GM18526 (cell line): ENCODE data around the gene GP9.

Experiments used
- POLR2A ChIP-seq: IDR thresholded peaks from 3 replicates; pipeline ENCODE4 v1.6.1; 2011; ENCODE audit not compliant: insufficient read length; ENCODE audit errors: extremely low read depth

Gene GP9

DNA sequence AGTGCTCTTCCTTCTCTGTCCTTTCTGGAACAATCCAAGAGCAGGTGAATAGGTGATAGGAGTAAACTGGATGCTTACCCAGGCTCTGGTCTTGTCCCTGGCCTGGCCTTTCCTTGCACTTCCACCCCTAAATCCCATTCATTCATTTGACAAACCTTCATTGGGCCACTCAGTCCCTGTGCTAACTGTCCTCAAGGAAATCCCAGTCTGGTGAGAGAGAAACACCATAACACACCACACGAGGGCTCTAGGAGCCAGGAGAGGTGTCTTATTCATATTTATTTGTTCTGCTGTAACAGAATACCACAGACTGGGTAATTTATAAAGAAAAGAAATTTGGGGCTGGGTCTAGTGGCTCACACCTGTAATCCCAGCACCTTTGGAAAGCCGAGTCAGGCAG, 36.7 kb upstream of the GP9 start:
- no peak for TF ChIP-seq POLR2A

DNA sequence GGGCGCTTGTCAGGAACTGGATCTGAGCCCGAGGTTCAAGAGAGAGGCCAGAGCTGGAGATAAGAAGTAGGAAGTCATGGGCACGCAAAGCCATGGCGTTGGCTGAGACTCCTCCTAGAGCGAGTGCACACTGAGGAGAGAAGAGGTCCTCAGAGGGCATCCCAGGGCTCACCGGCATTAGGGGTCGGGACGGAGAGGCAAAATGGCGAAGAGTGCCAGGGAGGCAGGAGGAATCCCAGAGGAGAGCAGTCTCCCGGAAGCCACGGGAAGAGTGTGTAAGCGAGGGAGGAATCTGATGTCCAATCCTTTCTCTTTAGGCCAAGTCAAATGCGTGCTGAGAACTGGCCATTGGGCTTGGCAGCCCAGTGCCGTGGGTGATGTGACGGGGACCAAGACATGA, 35.5 kb upstream of the GP9 start:
- no peak for TF ChIP-seq POLR2A

DNA sequence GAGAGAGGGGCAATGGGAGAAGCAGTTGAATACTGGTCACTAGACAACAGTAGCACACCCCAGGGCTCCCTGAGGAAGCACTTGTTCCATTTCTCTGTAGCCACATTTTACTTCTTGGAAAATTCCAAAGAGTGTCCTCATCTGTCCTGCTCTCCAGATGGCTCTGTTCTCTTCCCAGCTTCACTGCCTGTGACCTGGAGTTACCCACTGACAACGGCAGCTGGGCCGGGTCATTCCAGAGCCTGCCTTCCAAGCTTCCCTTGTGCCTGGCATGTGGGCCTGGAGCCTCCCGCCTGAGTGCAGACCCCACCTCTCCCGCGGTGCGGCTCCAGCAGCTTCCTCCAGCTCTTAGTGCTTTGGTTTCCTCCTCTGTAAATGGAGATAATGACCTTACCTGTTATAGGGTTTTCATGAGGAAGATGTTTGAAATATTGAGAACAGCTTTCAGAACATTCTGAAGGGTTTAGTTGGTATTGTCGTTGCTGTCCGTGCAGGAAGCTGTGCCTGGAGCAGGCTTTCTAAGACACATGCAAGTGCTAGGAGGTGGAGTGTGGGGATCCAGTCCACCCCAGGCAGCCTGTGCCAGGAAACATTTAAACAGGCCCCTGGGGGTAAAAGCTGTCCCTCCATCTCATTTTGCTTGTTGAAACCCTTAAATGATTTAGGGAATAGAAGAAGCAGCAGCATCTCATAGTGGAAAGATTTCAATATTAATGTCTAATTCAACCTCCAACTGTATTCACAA, 34.7 kb upstream of the GP9 start:
- TF ChIP-seq POLR2A, result no peak

DNA sequence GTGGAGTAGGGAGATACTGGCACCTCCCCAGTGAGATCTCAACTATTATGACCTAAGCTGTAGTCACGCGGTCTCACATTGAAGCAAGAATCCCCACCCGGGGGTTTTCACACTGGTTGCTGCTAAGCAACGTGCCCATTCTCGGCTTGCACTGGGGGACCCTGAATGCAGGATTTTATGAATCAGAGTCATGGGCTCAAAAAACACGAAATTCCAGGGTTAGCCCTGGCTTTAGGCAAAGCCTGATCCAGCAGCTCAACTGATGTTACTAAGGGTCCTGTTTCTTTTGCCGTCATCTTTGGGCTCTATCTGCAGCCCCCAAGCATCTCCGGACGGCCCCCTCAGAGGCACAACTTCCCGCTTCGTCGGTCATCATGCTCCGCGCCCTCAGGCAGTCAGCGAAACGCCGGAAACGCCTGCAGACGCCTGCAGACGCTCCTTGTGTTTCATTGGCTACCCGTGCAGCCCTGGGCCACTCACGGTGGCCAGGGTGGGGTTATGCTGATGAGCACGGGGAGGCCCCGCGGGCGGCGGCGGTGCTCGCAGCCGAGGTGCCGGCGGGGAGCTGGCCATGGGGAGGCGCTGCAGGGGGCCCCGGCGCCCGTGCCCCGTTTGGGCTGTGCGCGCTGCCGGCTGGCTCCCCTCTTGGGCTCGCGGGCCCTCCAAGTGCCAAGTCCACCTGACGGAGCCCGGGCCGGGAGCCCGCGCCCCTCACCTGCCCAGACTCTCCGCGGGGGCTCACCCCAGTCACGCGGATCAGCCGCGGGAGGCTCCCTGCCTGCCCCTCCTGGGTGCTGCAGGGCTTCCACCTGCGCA, 33.6 kb upstream of the GP9 start:
- TF ChIP-seq POLR2A, result peak; percentile 64

DNA sequence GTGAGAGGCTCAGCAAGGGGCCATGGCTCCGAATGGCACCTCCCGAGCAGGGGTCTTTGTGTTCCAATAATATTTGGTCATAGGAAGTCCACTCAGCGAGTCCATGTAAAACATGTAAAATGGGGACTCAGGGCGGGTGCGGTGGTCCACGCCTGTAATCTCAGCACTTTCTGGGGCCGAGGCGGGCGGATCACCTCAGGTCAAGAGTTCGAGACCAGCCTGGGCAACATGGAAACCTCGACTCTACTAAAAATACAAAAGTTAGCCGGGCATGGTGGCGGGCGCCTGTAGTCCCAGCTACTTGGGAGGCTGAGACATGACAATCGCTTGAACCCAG, 33.1 kb upstream of the GP9 start:
- TF ChIP-seq POLR2A, result no peak

DNA sequence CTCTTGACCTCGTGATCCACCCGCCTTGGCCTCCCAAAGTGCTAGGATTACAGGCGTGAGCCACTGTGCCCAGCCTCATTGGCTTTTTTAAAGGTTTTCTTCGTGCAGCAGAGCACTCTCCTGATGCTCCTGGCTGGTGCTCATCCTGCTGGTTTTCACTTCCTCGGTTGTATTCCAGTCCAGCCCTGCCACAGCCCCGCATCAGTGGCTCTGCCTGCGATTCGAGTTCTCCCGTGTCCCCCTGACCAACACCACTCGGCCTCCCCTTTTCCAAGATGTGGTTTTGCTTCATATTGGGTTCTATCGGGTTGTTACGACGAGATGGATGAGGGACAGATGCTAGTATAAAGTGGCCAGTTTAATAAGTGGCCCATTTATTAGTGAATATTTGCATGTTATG, 31.7 kb upstream of the GP9 start:
- TF ChIP-seq POLR2A, result no peak

DNA sequence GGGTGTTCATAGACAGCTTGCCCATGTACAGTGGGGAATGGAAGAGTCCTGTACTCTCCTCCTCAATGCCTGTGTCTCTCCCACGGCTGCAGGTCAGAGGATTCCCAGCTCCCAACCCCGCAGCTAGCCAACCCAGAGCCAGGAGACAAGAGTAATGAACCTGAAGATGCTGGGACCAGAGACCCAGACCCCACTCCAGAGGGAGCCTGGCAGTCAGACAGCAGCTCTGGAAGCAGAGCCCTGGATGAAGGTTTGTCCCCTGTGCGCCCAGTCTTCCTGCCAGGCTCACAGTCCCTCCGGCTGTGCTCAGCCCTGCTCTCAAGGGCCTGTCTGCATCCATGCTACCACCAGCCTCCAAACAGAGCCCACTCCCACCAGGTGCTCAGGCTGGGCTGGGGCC, 30.0 kb upstream of the GP9 start:
- TF ChIP-seq POLR2A, result no peak

DNA sequence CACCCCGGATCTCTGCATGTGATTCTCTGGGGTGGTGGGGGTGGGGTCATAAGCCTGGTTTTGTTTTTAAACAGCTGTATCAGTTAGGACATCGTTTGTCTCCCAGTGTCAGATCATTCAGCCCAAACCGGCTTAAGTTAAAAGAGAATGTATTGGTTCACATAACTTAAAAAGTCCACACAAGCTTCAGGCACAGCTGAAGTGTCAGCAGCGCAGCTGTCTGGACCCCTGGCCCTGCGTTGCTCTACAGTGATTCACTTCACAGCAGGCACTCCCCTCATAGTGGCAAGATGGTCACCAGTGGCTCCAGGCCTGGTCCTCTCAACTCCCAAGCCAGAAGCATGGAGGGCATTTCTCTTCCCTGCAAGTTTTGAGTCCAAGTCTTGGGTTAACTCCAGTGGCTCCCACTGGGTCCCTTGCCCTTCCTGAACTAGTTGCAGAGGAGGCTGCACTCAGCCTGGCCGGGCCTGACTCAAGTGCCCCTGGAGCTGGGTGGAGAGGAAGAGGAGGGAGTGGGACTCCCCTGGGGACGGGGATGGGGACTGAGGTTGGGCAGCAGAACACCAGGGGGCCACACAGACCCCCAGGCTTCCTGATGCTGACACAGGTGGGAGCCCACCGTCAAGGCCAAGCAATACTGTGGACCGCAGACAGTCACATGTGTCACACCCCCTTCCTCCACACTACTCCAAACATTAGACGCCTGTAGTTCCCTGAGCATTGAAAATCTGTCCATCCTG, 28.9 kb upstream of the GP9 start:
- no peak for TF ChIP-seq POLR2A

DNA sequence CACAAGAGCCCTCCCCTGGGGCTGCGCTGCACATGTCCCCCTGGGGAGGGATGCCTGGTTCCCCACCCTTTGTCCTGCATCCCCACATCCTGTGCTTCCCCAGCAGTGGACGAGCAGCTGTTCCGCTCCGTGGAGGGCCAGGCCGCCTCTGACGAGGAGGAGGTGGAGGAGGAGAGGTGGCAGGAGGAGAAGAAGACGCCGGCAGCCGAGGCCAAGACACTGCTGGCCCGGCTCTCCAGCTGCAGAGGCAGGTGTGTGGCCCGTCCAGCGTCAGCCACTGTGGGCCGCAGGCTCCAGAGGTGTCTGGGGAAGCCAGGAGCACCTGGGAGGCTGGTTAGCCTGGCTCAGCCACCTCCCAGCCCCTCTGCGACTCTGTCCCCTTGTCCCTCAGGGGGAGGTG, 27.9 kb upstream of the GP9 start:
- TF ChIP-seq POLR2A, result no peak

DNA sequence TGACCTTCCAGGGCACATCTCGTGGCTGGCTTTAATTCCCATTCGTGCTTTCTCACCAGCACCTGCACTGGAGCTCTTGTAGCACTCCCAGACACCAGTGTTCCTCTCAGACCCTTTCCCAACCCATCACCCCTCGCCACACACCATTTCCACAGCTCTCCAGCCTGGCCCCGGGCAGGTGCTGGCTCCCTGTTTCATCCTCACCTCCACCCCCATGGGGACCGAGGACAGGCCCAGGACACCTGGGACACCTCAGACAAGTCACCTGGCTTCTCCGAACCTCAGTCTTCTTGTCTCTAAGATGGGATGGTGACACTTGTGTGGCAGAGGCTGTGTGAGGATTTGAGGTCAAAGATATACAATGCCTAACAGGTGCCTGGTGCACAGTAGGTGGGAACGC, 27.4 kb upstream of the GP9 start:
- no peak for TF ChIP-seq POLR2A

DNA sequence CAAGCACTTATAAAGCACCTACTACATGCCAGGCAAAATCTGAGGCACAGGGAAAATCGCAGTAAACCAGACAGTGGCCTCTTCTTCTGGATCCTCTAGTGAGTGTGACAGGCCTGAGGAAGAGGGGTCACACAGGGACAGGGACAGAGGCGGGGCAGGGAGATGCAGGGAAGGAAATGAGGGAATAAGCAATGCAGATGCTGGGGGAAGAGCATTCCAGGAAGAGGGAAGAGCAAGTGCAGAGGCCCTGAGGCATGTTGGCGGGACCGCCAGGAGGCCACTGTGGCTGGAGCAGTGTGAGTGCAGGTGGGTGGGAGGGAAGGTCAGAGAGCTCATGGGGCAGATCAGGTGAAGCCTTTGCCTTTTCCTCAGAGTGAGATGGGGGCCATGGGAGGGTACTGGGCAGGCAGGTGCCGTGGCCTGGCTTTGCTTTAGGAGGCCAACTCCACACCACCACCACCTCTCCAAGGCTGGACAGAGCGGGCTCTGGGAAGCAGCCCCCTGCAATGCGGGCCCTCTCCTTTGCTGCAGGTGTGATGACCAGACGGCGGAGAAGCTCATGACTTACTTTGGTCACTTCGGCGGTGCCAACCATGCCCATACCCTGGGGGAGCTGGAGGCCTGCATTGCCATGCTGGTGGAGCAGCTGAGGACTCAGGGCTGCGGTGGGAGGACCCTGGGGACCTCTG, 26.8 kb upstream of the GP9 start:
- no peak for TF ChIP-seq POLR2A

DNA sequence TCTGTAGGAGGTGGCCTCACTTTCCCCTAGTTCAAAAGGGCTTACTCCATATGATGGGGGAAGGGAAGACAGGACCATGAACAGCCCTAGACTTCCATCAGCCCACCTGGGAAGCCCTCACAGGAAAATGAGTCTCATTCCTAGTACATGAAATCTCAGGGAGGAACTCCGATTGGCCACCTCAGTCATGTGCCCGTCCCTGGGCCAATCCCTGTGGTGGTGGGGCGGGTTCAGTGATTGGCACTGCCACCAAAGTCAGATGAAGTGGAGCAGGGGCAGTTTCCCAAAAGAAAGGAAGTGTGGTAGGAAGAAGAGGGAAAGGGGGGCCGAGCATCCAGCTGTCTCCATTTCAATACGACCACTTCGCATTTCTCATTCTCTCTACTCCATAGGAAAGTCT, 25.9 kb upstream of the GP9 start:
- TF ChIP-seq POLR2A, result no peak

DNA sequence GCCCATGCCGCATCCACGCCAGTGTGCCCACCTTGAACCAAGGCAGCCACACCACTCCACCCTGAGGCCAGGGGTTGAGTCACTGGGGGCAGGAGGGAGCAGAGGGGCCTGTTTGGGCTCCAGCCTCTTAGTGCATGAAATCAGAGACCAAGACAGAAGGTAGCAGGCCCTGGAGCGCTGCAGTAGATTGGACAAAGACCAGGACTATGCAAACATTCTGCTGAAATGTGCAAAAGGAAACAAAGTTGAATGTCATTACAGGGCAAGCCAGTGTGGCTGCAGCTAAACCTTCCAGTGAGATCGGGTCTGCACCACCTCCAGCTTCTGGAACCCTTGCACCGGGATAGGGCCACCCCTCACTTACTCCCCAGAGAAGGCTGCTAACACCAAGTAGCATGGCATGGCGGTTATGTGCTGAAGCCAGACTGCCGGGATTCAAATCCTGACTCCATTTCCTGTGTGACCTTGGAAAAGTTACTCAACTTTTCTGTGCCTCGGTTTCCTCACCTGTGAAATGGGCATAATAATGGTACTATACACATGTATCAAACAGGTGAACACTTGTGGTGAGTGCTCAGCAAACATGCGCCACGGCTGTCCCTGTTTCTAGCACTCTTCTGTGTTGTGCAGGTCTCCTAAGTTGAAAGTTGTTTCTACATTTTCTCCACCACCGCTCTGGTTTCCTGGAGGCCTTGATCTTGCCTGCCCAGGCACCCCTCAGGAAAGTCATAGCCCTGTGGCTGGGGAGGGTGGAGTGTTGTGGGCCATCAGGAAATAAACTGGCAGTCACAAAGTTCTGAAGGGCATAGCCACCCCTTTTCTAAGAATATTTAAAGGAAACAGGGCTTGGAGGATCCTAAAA, 25.0 kb upstream of the GP9 start:
- TF ChIP-seq POLR2A, result no peak

DNA sequence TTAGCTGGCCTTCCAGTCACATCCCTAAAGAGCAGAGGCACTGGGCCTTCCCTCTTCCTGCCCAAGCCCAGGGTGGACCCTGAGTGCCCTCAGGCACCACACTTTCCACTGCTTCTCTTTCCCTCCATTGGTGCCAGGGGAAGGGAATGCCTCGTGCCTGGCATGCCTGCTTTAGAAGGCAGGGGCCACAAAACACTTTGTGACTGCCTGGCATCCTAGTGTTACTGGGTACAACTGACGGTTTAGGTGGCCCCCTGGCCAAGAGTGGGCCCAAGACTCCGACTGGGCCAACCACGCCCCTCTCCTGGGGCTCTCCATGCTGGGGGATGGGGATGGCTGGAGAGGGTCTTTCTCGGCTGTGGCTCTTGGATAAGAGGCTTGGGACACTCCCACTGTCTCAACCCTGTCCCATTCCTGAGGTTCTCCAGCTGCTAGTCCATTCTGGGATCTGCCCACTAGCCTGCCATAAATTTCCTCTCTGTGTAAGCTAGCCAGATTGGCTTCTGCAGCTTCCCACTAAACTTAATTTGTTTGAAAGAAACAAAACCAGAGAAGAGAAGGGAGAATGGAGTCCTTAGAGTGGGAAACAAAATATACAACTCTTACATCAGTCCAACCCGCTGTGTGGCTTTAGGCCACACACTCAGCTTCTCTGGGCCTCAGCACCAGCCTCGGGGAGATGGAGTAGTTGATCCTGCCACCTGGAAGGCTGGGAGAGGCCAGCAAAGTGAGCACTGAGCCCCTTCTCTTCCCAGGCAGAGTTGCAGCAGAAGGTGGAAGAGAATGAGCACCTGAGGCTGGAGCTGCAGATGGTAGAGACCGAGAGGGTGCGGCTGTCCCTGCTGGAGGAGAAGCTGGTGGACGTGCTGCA, 24.1 kb upstream of the GP9 start:
- no peak for TF ChIP-seq POLR2A
